Measurements from ENCODE around the gene PROSER2.

DNA sequence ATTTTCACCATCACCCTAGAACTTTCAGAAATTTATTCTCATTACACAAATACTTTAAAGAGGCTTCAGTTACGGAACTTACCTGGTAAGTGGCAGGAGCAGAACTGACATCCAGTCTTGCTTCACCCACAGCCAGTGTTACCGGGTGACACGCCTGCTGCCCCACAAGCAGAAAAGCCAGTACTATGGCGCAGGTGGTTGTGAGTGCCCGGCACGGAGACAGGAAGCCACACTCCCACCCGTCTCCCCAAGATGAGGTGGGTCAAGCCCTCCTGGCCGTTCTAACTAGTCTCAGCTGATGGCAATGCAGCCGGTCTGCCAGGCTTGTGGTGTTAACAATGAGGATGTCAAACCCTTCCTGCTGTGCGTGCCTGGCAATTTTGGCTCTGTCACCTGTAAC lies 86.9 kb downstream of the PROSER2 start:
- TF ChIP-seq POLR2A (IDR thresholded peaks at IDR 0.05), result no peak
- TF ChIP-seq, protein P1, sequence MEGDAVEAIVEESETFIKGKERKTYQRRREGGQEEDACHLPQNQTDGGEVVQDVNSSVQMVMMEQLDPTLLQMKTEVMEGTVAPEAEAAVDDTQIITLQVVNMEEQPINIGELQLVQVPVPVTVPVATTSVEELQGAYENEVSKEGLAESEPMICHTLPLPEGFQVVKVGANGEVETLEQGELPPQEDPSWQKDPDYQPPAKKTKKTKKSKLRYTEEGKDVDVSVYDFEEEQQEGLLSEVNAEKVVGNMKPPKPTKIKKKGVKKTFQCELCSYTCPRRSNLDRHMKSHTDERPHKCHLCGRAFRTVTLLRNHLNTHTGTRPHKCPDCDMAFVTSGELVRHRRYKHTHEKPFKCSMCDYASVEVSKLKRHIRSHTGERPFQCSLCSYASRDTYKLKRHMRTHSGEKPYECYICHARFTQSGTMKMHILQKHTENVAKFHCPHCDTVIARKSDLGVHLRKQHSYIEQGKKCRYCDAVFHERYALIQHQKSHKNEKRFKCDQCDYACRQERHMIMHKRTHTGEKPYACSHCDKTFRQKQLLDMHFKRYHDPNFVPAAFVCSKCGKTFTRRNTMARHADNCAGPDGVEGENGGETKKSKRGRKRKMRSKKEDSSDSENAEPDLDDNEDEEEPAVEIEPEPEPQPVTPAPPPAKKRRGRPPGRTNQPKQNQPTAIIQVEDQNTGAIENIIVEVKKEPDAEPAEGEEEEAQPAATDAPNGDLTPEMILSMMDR (IDR thresholded peaks at IDR 0.05), result no peak
